HG03520 (cell line): Measurements from ENCODE around the gene STXBP1.
"Not testable (repeated sequence)": the region's sequence is repeated elsewhere in the genome, so short reads cannot be mapped to it uniquely, and the experiment has no call there.

Source experiments
- ATAC-seq: cut with Tn5 transposase; IDR thresholded peaks from one replicate; pipeline ENCODE4 v1.9.1; 2021; ENCODE audit warnings: mild to moderate bottlenecking, moderate library complexity; ENCODE audit not compliant: unreplicated experiment

Gene STXBP1

GRCh38 chr9:127577194-127577593 is 34.9 kb upstream of the STXBP1 start:
- ATAC-seq, result not testable (repeated sequence)

DNA sequence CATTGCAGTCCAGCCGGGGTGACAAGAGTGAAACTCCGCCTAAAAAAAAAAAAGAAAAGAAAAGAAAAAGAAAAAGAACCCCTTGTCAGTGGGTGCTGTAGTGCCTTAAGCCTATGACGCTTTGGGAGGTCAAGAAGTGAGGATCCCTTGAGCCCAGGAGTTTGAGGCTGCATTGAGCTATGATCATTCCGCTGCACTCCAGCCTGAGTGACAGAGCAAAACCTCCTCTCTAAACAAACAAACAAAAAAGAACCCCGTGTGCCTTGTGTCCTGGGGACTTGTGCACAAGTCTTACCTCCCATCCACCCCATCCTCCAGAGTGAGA is 33.5 kb upstream of the STXBP1 start:
- no peak for ATAC-seq

GRCh38 chr9:127578952-127579853 is 32.9 kb upstream of the STXBP1 start:
- ATAC-seq, result no peak

DNA sequence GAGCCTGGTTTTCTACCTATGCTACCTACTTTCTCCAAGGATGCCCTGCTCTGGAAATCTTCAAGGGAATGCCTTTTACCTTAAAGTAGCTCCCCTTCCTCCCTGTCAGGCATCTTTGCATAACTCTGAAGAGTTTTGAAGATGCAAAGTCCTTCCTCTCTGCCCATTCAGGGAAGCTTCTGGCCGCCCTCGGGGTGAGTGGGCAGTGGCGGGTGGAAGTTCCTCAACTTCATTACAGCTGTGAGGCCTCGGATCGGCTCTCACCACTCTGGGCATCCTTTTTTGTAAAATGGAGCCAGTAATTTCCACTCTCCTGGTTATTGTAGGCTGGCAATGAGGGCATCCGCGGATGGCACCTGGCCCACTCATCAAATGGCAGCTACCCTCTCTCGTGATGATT is 31.7 kb upstream of the STXBP1 start:
- ATAC-seq, result no peak

- ATAC-seq, result no peak
These were observed 31.1 kb upstream of the STXBP1 start for GRCh38 chr9:127580879-127581475.

DNA sequence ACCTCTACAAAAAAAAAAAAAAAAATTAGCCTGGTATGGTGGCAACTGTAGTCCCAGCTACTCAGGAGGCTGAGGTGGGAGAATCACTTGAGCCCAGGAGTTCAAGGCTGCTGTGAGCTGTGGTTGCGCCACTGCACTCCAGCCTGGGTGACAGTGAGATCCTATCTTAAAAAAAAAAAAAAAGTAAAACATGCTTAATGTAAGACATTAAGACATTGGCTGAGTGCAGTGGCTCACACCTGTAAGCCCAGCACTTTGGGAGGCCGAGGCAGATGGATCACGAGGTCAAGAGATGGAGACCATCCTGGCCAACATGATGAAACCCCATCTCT is 27.6 kb upstream of the STXBP1 start:
- not testable (repeated sequence) for ATAC-seq

GRCh38 chr9:127585161-127585819 is 26.8 kb upstream of the STXBP1 start:
- ATAC-seq, result no peak

- ATAC-seq, result no peak
These were observed 26.0 kb upstream of the STXBP1 start for GRCh38 chr9:127586096-127586495.

- ATAC-seq, result no peak
These were observed 25.5 kb upstream of the STXBP1 start for GRCh38 chr9:127586537-127586936.

DNA sequence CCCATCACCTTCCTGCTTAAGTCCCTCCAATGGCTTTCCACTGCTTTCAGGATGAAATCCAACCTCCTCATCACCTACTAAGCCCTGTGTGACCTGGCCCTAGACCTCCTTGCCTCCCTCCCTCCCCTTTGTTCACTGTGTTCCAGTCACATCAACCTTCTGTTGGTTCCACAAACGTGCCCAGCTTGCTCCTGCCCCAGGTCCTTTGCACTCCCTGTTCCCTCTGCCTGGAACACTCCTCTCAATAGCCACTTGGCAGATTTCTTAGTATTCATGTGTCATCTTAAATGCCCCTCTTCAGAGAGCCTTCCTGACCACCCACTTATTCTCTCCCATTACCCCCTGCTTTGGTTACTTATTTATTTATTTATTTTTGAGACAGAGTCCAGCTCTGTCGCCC is 24.1 kb upstream of the STXBP1 start:
- no peak for ATAC-seq

DNA sequence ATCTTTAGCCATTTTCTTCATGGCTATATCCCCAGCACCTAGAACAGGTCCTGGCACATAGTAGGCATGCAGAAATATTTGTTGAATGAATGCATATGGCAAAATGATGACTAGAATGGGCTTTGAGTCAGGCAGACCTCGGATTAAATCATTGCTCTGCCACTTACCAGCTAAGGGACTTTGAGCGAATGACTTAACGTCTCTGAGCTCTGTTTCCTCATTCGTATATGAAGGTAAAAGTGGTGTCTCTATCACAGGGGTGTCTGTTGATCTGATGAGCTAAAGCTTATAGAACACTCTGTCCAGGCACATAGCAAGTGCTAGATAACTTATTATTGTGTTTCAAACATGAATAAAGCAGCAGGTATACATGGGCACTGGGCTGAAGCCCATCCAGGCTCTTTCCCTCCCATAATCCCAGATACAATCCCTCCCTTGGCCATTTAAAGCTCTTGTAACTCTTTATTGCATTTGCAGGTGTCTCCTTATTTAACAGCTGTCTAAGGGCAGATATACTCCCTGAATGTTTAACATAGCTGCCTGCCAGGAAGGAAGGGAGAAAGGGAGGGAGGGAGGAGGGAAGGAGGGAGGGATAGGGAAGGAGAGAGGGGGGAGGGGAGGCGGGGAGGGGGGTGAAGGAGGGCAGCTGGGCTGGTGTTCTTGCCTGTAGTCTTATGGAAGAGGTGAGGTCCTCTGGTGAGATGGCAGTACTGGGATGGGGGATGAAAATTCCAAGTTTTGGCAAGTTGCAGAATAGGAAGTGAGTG is 23.2 kb upstream of the STXBP1 start:
- no peak for ATAC-seq

DNA sequence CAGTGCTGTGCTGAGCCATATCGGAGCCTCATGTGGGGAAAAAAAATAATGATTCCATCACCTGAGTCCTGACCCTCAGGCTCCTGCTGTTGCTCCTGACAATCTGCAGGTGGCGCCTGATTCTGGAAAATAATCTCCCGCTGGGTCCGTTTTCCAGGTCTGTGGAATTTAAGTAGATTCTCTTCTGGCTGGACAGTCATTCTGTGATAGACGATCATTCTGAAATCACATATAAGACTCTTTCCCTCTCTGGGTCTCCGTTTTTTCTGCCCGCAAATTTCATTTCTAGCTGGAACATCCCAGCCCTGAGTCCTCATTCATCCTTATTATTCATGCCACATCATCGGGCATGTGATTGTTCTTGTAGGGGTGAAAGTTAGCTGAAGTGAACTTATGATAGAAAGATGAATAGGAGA is 22.1 kb upstream of the STXBP1 start:
- ATAC-seq, result no peak

DNA sequence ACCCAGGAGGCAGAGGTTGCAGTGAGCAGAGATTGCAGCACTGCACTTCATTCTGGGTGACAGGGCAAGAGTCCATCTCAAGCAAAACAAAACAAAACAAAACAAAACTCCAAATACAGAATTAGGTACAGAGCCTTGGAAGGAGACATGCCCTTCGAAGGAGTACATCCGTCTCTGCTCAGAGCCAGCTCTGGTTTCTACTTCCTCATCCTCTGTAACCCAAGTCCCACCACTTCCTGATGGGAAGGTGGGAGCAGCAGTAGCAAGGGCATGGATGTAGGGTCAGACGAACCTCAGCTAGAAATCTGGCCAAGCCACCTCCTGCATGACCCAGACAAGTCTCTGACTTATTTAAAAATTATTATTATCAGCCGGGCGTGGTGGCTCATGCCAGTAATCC is 16.5 kb upstream of the STXBP1 start:
- no peak for ATAC-seq

- ATAC-seq, result no peak
These were observed 13.1 kb upstream of the STXBP1 start for GRCh38 chr9:127598839-127599549.

GRCh38 chr9:127599550-127599891 is 12.6 kb upstream of the STXBP1 start:
- no peak for ATAC-seq

- no peak for ATAC-seq
These were observed 8.9 kb upstream of the STXBP1 start for GRCh38 chr9:127603226-127603625.

- ATAC-seq, result no peak
These were observed 6.0 kb upstream of the STXBP1 start for GRCh38 chr9:127606043-127606442.

DNA sequence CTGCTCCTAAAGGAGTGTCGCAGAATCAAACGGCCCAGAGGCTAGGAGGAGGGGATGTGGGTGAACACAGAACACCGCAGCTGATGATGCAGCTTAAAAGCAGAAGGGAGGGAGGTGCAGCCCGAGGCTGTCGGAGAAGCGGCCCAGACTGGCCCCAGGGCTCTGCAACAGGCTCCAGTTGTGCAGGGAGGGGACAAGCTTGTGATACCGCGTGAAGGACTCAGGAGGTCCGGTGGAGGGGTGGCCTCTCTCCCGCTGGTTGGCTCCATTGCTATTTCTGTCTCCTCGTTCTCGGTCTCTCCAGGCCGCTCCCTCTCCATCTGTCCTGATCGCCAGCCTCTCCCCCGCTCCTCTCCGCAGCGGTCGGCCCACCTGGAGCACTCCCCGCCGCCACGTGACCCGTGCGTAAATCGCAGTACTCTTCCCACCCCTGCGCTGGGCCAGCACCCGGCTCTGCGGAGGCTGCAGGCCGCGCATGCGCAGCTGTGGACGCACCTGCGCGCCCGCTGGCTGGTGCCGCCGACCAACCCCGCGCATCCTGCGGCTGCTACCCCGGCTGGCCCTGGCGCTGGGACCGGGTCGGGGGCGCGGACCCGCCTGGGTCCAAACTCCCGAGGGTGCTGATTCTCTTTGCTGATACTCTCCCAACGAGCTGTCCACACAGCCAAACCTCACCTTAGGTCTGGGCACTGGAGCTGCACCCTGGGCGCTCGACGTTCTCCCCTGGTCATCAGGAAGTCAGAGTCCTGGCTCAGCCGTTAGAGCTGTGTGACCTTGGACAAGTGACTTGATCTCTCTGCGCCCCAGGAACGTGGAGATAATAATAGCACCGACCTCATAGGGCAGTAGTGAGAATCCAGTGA is 3.7 kb upstream of the STXBP1 start:
- no peak for ATAC-seq

- peak; percentile 10 for ATAC-seq
These were observed 526 bp upstream of the STXBP1 start for GRCh38 chr9:127611603-127611898.

DNA sequence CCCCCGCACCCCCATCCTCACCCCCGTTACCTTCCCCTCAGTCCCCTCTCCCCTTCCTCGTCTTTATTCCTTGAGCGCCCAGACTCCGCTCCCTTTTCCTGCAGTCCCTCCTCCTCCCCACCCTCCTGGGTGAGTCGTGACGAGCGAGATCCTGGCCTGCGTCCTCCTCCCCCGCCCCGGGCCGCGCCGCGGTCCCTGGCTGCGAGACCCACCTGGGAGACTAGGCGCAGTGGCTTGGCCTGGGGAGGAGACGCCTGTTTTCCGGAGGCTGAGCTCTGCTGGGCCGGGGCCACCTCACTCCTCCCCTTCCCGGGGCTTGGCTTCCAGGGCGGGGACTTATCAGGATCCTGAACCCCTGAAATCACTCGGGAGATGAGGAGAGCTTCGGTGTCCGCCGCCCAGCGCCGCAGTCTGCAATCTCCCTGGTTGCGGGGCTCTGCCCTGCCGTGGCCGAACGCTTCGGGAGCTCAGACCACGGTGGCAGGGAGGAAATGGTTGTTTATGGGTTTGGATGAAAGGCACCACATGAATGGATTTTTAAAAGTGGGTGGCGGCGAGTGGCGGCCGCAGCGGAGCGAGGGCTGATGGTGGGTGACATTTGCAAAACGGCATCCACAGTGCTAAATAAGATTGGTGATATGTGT is 984 bp downstream of the STXBP1 start:
- ATAC-seq, result no peak
